ENCODE measurements around the gene PRSS22.

Gene PRSS22

DNA sequence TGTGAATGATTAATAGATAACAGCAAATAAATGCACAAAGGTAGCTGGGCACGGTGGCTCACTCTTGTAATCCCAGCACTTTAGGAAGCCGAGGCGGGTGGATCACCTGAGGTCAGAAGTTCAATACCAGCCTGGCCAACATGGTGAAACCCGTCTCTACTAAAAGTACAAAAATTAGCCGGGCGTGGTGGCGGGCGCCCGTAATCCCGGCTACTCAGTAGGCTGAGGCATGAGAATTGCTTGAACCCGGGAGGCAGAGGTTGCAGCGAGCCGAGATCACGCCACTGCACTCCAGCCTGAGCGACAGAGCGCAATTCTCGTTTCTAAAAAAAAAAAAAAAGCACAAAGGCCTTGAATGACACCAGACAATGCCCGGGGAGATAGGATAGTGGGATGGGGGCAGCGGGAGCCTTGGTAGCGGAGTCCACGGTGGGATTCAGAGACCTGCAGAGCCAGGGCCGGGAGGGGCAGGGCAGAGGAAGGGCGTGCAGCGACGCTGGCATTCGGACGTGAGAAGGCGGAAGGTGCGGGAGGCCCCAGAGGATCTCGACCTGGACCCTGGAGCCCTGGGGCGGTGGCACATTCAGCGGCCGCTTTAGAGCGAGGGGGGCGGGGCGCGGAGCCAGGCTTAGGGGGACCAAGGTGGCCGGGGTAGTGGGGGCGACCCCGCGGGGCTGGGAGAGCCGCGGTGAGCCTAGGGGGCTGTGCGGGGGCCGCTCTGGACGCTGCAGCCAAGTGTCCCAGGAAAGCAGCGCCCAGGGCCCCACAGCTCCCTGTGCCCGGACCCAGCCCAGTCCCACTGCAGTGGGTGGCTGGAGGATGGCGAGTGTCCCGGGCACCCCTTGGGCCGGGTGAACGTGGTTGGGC lies 24.0 kb upstream of the PRSS22 start:
- in situ Hi-C loops (cut with HindIII; ENCODE audit: low sequenced_read_pairs), result no loop called here

GRCh38 chr16:2879854-2880508 lies 22.0 kb upstream of the PRSS22 start:
- in situ Hi-C loops (cut with HindIII; ENCODE audit: low sequenced_read_pairs), result no loop called here

DNA sequence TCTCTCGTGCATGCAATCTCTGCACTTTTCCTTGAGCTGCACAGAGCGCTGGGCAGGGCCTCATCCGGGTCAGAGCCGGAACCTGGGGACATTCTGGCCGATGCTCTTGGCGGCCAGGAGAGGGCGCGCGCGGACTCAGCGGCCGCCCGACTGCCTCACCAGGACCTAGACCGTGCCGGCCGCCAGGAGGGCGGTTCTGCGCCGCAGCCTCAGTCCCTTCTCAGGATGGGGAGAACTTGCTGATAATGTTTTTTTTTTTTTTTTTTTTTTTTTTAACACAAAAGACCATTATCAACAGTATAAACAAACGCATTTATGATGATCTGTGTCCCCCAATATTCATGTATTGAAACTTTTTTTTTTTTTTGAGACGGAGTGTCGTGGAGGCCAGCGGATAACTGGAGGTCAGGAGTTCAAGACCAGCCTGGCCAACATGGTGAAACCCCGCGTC lies 17.0 kb upstream of the PRSS22 start:
- in situ Hi-C loops (cut with HindIII; ENCODE audit: low sequenced_read_pairs), result no loop called here

GRCh38 chr16:2874032-2874911 lies 16.3 kb upstream of the PRSS22 start:
- in situ Hi-C loops (cut with HindIII; ENCODE audit: low sequenced_read_pairs), result no loop called here

DNA sequence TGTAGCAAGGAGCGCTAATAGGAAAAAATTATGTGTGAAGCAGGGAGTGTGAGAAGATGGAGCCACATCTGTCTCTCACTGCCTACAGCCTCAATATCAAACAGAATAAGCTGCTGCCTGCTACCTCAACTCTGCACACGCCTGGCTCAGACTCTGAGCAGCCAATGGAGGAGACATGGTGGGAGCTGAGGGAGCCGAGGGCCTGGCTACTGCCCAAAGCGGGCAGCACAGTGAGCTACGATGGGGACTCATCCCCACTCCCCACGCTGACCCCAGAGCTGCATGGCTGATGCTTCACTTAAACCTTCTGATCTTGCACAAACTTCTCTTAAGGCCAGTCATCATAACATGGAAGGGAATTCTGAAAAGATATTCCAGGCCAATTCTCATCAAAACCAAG lies 14.0 kb upstream of the PRSS22 start:
- in situ Hi-C loops (cut with HindIII; ENCODE audit: low sequenced_read_pairs), result no loop called here

DNA sequence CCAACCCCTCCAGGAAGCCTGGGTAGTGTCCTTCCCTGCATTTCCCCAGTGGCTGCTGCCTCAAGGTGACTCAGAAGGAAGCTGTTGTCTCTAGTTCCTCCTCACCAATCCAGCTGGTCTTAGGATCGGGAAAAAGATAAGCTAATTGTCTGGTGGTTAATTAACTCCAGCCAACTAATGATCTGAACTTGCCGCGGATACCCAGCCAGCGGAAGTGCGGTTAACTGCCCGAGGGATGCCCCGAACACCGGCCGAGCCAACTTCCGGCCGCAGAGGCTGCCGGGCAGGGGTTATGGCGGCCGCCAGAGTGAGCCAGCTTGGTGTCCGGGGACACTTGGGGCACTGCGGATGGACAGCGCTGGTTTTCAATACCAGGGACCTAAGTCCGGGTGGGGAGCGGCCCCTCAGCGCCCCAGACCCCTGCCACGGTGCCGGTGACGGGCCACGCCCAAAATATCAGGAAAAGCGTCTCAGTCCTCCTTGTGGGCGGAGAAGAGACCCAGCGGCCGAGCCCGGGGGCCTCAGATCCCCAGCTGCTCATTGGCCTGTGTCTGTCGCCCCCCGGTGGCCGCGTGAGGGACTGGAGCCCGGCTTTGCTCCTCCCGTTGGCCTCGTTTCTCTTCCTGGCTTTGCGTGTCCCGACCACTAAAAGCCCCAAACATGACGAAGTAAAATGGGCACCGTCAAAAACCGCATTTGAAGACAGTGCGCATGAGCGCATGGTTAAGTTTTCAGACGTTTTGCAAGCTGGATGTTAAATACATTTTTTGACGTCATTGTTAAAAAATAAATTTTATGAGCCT lies 10.2 kb upstream of the PRSS22 start:
- in situ Hi-C loops (cut with HindIII; ENCODE audit: low sequenced_read_pairs), result loop anchor here (5.0 kb wide), 1 partner anchor 96 kb away; no protein-coding TSS in a partner anchor

GRCh38 chr16:2867661-2867986 lies 9.7 kb upstream of the PRSS22 start:
- in situ Hi-C loops (cut with HindIII; ENCODE audit: low sequenced_read_pairs), result loop anchor here (5.0 kb wide), 1 partner anchor 95 kb away; no protein-coding TSS in a partner anchor

- in situ Hi-C loops (cut with HindIII; ENCODE audit: low sequenced_read_pairs), result loop anchor here (5.0 kb wide), 1 partner anchor 94 kb away; no protein-coding TSS in a partner anchor
These were observed 8.5 kb upstream of the PRSS22 start for GRCh38 chr16:2866431-2866830.

- in situ Hi-C loops (cut with HindIII; ENCODE audit: low sequenced_read_pairs), result loop anchor here (5.0 kb wide), 1 partner anchor 93 kb away; no protein-coding TSS in a partner anchor
These were observed 7.7 kb upstream of the PRSS22 start for GRCh38 chr16:2865651-2866050.

DNA sequence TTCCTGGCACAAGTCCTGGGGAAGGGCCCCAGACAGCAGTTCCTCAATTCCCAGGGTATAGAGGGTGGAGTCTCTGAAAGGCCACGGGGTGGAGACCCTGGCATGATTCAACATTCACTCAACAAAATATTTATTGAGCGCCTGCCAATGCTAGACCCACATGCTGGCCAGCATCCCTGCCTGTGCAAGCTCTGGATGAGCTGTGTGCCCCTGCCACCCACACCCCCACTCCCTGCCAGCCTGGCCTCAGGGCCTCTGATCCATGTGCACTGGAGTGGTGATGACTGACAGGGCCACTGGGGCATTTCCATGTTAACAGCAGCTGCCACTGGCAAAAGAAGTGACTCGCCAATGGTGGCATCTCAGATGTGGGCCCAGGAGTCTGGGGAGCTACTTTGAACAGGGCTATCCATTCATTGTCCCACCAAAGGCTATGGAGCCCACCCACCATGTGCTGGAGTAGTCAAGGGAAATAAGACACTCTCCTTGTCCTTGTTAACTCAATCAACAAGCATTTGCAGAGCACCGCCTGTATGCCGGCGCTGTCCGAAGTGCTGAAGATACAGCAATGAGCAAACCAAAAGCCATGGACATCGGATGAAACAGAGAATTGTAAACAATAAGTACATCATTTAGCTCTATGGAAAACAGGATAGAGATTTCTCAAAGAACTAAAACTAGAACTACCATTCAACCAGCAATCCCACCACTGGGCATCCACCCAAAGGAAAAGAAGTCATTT lies 3.0 kb upstream of the PRSS22 start:
- in situ Hi-C loops (cut with HindIII; ENCODE audit: low sequenced_read_pairs), result no loop called here

DNA sequence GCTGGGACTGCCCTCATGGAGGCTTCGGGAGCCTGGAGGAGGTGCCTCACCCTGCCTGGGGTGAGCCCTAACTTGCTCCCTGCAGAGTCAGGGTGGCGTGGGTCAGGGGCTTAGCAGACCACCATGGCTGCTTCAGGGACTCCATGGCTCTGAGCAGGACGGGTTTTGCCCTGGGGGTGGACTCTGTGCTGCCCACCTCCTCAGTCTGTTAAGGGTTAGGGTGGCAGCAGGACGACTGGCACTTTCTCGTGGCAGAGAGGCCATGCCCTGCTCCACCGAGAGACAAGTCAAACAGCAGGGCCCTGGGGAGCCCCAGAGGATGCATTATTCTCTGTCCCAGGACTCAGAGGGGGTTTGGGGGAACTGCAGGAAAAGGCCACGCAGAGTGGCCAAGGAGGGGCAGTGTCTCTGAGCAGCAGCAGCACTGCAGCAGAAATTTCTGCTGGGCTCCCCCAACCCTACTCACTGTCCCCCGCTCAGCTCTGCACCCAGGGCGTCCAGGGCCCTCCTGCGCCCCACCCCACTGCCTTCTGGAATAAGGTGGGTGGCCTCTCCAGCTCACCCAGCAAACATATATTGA lies 1.8 kb upstream of the PRSS22 start:
- in situ Hi-C loops (cut with HindIII; ENCODE audit: low sequenced_read_pairs), result no loop called here

DNA sequence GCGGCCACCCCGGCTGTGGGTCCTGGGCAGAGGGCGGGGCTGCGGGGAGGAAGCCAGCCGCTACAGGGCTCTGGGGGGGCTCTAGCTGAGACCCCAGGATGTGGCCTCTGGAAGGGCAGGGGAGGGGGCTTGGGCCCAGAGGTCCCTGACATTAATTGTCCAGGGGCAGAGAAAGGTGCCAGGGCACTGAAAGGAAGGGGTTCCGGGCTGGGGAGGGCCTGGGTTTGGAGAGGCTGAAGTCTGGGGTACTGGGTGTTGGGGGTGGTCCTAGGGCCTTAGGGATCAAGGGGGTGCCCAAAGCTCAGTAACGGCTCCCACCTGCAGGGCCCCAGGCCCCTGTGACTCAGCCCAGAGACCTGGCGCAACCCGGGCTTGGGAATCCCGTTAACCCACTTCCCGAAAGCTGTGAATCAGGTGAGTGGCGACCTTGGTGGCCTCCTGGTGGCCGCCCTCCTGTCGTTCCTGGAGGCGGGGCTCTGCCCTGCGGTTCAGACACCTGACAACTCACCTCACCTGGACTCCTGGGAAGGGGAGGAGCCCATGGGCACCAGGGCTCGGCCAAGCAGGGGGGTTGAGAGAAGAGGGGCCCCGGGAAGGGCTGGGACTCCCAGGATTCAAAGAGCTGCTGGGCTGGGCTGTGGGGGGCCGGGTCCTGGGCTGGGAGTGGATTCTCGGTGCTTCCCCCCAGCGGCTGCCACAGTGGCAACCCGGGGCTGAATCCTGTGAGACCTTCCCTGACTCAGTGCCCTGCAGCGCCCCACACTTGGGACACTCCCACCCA lies 465 bp upstream of the PRSS22 start:
- in situ Hi-C loops (cut with HindIII; ENCODE audit: low sequenced_read_pairs), result no loop called here

GRCh38 chr16:2856686-2857450 lies 1.1 kb downstream of the PRSS22 start:
- in situ Hi-C loops (cut with HindIII; ENCODE audit: low sequenced_read_pairs), result no loop called here

GRCh38 chr16:2856061-2856670 lies 1.8 kb downstream of the PRSS22 start:
- in situ Hi-C loops (cut with HindIII; ENCODE audit: low sequenced_read_pairs), result no loop called here

DNA sequence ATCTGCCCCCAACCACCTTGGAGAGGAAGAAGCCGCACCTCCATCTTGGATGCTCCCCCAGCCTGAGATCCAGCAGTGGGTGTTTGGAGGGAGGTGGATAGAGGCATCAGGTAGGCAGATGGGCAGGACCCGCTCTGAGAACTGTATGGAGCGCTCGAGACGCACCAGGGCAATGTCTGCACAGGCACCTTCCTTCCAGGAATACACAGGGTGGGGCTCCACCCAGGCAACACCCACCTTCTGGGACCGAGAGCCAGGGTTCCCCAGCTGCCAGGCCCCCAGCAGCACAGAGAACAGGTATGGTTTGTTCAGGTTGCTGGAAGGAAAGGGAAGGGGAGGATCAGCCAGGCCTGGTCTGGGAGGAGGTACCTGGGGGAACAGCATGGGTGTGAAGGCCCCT lies 2.4 kb downstream of the PRSS22 start:
- in situ Hi-C loops (cut with HindIII; ENCODE audit: low sequenced_read_pairs), result no loop called here

DNA sequence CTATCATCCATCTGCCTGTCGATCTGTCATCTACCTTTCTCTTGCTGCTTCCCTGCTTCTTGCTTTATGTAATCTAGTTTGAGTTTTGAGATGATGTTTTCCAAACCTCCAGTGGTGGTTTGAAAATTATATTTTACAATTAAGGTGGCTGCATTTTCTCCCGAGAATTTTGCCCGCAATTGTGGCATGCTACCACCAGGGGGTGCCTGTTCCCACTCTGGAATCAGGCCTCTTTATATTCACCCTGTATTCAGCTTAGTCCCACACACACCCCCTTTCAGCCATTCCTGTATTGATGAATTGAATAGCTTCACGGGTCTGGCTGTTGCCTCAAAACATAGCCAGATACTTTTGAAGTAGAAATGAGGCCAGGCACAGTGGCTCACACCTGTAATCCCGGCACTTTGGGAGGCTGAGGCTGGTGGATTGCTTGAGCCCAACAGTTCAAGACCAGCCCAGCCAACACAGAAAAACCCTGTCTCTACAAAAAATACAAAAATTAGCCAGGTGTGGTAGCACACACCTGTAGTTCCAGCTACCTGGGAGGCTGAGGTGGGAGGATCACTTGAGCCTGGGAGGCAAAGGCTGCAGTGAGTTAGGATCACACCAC lies 3.2 kb downstream of the PRSS22 start:
- in situ Hi-C loops (cut with HindIII; ENCODE audit: low sequenced_read_pairs), result no loop called here

DNA sequence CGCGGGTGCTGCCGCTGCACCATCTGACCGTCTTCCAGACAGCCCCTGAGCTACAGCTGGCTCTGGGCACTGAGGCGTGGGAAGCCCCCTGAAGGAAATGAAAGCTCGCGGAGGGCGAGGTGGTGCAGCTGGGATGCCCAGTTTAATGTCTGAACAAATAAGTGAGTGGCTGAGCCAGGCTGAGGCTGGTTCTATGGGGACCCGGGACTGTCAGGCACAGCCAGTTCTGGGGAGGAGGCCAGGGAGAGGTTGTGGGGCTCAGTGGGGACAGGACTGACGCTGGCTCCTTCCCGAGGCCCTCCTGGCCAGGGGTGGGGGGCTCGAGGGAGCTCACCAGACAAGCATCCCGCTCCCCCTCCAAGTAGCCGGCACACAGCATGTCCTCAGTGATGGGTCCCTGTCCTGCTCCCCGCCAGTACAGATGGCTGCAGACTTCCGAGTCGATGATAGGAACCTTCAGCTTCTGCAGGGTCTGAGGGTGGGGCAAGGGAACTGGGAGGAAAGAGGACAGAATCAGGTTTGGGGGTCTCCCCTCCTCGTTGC lies 4.4 kb downstream of the PRSS22 start:
- in situ Hi-C loops (cut with HindIII; ENCODE audit: low sequenced_read_pairs), result no loop called here
